GM10266 (cell line): ENCODE data around the gene DNALI1.
"Not testable (repeated sequence)": the region's sequence is repeated elsewhere in the genome, so short reads cannot be mapped to it uniquely, and the experiment has no call there.

Experiments used
- DNase-seq: peaks from one replicate; pipeline ENCODE4 v3.0.0; 2012; ENCODE audit errors: extremely low spot score
- TF ChIP-seq, protein P1 (sequence below): IDR thresholded peaks from 2 replicates; pipeline ENCODE4 v1.5.1; 2012; ENCODE audit warnings: mild to moderate bottlenecking, low read depth; ENCODE audit not compliant: control insufficient read depth, insufficient read depth; ENCODE audit errors: missing control alignments

Gene DNALI1

DNA sequence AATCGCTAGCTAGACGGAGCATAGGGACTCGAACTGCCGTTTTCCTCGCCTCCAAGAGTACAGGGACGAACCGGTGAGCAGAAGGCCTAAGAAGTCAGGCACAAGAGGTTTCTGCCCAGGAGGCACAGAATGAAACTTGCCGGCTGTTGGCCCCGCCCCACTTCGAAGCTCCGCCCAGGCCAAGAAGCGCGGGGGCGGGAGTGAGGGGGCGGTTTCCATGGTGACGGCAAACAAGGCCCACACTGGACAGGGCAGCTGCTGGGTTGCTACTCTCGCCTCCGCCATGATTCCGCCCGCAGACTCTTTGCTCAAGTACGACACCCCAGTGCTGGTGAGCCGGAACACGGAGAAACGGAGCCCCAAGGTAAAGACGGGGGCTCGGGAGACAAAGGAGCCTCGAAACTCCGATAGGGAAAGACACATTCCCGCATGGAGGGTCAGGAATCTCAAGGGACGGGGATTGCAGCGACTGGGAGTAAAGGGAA lies at the start of gene DNALI1:
Gene DNALI1 (plus strand): TSS at position 229 of the 485 bp plus-strand sequence. CDS start 55 bp downstream, at position 284.
- TF ChIP-seq, protein P1, sequence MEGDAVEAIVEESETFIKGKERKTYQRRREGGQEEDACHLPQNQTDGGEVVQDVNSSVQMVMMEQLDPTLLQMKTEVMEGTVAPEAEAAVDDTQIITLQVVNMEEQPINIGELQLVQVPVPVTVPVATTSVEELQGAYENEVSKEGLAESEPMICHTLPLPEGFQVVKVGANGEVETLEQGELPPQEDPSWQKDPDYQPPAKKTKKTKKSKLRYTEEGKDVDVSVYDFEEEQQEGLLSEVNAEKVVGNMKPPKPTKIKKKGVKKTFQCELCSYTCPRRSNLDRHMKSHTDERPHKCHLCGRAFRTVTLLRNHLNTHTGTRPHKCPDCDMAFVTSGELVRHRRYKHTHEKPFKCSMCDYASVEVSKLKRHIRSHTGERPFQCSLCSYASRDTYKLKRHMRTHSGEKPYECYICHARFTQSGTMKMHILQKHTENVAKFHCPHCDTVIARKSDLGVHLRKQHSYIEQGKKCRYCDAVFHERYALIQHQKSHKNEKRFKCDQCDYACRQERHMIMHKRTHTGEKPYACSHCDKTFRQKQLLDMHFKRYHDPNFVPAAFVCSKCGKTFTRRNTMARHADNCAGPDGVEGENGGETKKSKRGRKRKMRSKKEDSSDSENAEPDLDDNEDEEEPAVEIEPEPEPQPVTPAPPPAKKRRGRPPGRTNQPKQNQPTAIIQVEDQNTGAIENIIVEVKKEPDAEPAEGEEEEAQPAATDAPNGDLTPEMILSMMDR = no peak
- peak; percentile 55 for DNase-seq

DNA sequence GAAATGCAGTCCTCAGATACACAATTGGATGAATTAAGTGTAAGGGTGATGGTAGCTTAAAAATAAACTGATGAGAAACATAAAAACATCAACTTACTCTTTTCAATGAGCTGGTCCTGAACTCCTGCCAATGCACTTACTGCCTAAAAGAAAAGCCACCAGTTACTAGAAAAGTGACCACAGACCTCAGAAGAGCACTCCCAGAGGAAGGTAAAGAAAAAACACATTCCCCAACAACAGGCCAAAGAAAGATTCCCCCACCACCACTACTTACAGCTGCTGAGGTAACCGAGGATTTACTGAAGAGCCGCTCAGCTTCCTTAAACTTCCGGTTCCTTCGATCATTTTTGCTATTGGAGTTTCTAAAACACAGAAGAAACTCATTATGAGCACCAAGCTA lies 47.6 kb upstream of the DNALI1 start:
- DNase-seq = no peak
- TF ChIP-seq, protein P1 = peak; percentile 10

DNA sequence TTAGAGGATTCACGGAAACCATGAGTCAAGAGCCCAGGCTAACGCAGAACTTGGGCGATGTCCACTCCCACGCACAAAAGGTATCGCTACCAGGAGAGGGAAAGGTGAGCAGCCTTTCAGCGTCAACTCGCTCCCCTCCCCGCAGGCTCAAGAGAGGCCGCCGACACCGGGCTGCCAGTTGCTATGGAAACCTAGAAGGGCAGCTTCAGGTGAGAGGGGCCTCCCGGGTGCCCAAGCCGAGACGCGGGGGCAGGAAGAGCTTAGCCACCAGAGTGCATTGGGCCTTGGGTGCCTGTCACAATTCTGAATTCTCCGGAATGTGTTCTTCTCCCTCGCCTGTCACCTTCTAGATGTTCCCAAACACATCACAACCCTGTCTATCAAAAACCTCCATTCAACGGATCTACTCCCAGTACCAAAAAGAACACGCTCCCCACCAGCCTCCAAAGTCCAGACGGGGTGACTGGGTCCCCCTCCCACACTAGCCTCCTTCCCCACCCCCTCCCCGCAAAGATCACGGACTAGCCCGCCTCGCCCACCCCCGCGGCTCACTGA lies 42.9 kb upstream of the DNALI1 start:
- TF ChIP-seq, protein P1 = no peak
- peak; percentile 72 for DNase-seq

DNA sequence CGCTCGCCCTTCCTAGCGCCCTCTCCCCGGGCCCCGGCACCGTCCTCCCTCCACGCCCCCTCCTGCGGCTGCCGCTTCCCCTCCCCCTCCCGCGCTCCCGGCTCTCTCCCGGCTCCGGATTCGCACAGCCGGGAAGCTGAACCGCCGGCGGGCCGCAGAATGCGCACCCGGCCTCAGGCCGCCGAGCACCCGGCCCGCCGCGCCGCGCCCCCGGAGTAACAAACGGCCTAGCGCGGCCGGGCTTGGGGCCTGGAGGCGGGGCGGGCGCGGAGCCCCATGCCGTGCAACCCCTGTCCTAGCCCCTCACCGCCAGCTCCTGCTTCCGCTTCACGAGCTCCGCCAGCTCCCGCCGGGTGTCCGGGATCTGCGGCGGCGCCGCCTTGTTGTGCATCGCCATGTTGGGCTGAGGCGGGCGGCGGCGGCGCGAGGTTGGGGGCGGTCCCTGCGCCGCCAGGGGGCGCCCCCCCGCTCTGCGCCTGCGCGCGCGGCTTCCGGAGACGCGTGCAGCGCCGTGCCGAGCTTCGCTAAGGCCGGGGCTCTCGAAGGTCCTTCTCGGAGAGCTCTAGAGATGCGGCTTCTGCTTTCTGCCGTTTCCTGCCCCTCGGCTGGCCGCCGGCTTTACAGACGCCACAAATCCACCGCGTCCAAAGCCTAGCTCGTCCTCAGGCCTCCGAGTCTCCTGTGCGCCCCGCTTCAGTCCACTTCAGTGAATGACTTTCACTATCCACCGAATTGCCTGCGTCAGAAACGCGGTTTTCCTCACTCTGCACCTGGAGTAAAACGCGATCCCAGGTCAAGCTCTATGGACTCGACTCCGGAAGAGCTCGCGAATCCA lies 42.2 kb upstream of the DNALI1 start, which contains the start of gene MEAF6:
Gene MEAF6 (minus strand): TSS at position 417 of the 835 bp plus-strand sequence. CDS start 20 bp downstream, at position 397.
- TF ChIP-seq, protein P1 = peak; percentile 68
- DNase-seq = peak; percentile 97

DNA sequence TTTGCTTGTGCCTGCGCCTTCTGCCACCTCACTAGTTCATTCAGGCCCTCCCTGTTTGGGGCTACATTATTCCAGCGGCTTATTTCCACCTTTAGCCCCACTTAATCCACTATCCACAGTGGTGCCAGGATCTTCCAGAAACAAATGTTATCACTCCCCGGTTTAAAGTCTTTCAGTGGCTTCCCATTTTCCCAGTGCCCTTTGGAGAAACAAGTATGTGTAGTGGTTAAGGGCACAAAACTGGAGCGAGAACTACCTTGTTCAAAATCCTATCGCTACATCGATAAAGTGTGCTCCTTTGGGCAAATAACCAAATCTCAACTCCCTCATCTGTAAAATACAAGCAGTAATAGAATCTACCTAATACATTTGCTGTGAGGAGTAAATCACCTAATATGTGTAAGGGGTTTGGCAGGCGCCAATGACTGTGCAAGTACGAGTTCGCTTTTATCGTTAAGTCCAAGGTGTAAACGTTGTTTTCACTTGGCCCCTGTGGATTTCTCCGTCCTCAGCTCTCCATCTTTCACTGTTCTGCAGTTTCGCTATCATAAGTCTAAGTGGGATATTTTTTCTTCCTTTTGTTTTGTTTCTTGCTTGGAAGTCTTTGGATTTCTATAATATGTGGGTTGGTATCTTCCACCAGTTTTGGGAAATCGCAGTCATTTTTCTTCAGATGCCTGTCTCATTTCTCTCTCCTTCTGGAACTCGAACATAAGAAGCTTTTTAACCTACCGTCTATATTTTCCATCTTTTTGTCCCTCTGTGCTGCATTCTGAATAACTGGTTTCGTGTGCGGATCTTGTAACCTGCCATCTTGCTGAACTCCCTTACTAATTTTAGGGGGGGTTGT lies 41.3 kb upstream of the DNALI1 start:
- TF ChIP-seq, protein P1 = no peak
- DNase-seq = no peak

DNA sequence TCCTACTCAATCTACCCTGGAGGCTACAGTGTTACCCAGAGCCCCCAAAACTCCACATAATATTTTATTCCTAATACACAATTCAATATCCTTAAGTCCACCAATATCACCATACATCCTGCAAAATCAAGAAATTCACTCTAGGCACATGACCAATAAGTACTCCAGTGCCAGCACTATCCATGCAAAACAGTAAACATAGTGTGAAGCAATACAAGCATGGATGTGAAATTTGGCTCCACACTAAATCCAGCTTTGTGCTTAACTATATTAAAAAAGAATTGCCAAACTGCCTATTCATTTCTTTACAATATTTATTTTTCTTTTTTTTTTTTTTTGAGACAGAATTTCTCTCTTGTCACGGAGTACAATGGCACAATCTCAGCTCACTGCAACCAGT lies 39.2 kb upstream of the DNALI1 start:
- TF ChIP-seq, protein P1 = no peak
- no peak for DNase-seq

DNA sequence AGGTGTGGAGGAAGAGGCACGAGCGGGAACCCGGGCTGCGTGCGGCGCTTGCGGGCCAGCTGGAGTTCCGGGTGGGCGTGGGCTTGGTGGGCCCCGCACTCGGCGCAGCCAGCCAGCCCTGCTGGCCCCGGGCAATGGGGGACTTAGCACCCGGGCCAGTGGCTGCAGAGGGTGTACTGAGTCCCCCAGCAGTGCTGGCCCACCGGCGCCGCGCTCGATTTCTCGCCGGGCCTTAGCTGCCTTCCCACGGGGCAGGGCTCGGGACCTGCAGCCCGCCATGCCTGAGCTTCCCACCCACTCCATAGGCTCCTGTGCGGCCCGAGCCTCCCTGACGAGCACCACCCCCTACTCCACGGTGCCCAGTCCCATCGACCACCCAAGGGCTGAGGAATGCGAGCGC lies 38.5 kb upstream of the DNALI1 start:
- DNase-seq = not testable (repeated sequence)

DNA sequence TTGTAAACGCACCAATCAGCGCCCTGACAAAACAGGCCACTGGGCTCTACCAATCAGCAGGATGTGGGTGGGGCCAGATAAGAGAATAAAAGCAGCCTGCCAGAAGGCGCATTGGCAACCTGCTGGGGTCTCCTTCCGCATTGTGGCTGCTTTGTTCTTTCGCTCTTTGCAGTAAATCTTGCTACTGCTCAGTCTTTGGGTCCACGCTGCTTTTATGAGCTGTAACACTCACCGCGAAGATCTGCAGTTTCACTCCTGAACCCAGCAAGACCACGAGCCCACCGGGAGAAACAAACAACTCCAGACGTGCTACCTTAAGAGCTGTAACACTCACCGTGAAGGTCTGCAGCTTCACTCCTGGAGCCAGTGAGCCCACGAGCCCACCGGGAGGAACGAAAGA lies 37.8 kb upstream of the DNALI1 start:
- DNase-seq = not testable (repeated sequence)
